Measurements from ENCODE around the gene SBF2.
"Not testable (repeated sequence)": the region's sequence is repeated elsewhere in the genome, so short reads cannot be mapped to it uniquely, and the experiment has no call there.

GRCh38 chr11:9743512-9743911, 550.5 kb downstream of the SBF2 start:
- TF ChIP-seq CTCF (IDR thresholded peaks at IDR 0.05; ENCODE audit: borderline replicate concordance, extremely low read depth, low read length, poor library complexity, severe bottlenecking); EZH2 (IDR thresholded peaks at IDR 0.05; ENCODE audit: borderline replicate concordance, low read depth, low read length, severe bottlenecking): not testable (repeated sequence)
